LoVo (cell line): ENCODE measurements around the gene CLEC19A.
"Not testable (repeated sequence)": the region's sequence is repeated elsewhere in the genome, so short reads cannot be mapped to it uniquely, and the experiment has no call there.

Experiments used
- DNase-seq: peaks from one replicate; pipeline ENCODE4 v3.0.0-alpha.2; 2016; ENCODE audit warnings: low spot score

Gene CLEC19A

GRCh38 chr16:19286827-19287226, 1.3 kb downstream of the CLEC19A start:
- DNase-seq: no peak

GRCh38 chr16:19287241-19287640, 1.7 kb downstream of the CLEC19A start:
- no peak for DNase-seq

- no peak for DNase-seq
Measured at GRCh38 chr16:19288872-19289799, 3.6 kb downstream of the CLEC19A start.

DNA sequence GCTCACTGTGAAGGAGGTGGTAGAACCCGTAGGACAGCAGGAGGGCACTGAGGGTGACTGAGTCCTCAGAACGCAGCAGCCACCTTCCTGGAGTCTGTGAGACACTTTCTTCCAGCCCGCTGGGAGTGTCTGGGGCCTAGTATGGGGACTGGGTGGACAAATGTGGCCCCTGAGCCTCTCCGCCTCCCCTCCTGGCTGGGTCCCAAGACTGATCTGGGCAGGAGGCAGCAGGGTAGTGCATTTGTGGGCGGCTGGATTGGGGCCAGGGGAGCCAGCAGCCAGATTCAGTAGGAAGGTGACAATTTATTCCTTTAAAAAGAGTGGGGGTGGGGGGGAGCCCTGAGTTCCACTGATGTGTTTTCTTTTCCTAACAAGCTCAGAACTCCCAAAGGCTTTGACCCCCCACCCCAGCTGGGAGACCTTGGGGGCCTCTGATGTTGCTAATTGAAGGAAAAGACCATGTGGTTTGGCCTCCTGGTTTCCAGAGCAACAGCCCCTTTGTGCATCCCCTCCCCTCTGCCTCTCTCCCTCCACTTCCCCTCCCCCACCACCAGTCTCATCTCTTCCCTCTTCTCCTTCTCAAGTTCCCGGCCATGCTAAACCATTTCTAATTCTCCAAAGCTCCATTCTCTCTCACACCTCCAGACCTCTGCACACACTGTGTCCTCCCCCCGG, 4.4 kb downstream of the CLEC19A start:
- DNase-seq: no peak

DNA sequence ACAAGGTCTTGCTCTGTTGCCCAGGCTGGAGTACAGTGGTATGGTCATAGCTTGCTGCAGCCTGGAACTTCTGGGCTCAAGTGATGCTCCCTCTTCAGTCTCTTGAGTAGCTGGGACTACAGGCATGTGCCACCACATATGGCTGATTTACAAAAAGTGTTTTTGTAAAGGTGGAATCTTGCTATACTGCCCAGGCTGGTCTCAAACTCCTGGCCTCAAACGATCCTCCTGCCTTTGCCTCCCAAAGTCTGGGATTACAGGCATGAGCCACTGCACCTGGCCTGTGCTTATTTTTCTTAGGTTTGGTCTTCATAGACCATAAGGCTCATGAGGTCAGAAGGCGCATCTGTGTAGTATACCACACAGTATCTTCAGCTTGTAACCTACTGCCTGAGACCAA, 5.3 kb downstream of the CLEC19A start:
- DNase-seq: no peak

DNA sequence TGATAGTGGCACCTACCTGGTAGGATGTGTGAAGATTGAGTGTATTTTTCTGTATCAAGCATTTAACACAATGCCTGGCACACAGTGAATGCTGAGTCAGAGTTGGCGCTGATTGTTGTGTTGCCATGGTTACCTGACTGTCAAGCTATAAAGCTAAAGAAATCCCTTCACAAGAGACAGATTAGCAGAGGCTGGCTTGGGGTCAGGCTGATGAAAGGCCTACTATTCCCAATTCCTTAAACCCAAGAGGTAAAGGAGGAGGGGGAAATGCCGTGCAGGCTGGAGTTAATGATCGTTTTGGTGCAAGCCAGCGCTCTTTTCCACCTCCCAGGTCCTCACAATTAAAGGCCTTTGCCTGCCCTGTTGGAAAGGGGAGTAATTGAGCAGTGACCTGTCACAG, 5.9 kb downstream of the CLEC19A start:
- peak; percentile 7 for DNase-seq

DNA sequence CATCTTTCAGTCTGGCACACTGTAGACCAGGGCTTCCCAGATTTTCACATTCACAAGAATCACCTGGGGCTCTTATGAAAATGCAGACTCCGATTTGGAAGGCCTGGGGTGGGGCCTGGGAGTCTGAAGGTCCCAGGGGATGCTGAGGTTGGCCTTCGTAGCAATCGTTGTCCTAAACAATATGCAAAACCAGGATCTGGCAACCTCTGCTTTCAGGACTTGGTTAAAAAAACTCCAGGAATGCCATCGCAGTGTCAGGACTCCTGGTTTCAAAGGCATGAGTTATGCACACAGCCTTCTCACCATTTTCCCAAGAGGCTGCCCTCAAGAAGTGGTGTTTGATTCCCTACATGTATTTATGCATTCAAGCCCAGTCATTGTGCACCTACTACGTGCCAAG, 6.7 kb downstream of the CLEC19A start:
- DNase-seq: no peak

DNA sequence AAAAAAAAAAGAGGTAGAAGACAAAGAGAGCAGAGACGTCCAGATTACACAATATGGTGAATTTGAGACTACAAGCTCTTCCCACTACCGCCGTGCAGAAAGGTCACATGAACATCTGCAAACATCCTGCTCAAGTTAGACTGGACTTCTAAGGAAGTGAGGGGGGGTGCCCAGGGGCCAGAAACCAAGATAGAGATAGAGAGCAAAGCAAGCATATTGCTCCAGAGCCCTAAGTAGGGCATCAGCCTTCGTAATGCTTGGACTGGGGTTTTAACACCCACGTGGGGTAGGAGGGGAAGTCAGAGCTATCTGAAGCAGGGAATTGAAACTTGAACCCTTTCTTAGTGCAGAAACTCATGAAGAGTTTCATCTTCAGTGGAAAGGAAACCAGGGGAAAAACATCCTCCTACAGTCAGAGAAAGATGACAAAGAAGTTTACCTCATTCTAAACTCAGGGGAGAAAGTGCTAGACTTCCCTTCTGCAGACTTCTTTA, 8.7 kb downstream of the CLEC19A start:
- DNase-seq: no peak

GRCh38 chr16:19295393-19295792, 9.9 kb downstream of the CLEC19A start:
- no peak for DNase-seq

- no peak for DNase-seq
Measured at GRCh38 chr16:19297454-19297853, 11.9 kb downstream of the CLEC19A start.

DNA sequence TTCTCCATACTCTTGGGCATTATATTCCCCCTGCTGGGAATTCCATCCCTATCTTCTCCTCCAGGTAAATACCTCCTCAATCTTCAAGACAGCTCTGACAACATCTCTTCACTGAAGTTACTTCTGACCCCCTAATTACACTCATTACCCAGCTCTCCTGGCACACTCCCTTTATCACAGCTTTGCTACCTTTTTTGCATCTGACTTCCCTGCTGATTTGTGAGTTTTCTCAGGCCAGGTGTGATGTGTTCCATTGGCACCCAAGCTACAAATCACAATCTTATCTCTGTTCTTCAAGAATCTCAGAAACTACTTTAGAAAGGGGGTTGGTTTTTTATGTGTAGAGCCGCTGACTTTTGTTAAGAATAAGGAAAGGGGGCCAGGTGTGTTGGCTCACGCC, 14.0 kb downstream of the CLEC19A start:
- DNase-seq: no peak

DNA sequence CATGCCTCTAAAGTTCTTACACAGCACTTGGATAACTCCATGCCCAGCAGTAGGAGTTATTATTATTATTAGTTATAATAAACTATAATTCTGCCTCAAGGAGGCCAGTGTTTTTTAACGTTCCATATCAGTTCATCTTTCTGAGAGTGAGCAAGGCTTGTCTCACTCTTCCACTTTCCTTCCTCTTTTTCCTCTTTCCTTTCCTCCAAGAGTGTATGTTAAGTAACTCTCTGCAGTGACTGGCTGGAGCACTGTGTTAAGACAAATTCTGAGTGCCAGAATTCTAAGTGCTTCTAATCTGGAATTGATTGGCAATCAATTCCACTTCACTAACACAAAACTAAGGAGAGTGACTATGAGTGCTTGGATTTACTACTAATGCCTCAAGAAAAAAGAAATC, 16.4 kb downstream of the CLEC19A start:
- DNase-seq: no peak

DNA sequence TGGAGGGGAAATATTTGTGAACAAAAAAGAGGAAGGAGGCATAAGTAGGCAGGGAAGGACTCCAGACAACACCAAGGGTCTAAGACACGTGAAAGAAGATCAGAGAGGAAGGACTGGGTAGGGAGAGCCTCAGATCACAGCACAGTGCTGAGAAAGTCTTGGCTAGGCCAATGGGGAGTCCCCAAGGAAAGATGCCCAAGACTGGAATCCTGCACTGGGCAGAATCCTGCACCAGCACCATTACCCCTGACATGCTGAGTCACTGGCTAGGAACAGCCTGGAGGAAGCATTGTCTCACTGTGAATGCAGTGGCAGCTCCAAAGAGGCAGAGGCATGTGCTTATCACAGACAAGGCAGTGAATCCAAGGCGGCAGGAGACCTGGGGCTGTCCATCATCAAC, 19.2 kb downstream of the CLEC19A start:
- DNase-seq: no peak

GRCh38 chr16:19305443-19305842, 19.9 kb downstream of the CLEC19A start:
- DNase-seq: no peak

GRCh38 chr16:19307587-19308241, 22.2 kb downstream of the CLEC19A start:
- no peak for DNase-seq

- no peak for DNase-seq
Measured at GRCh38 chr16:19308392-19308791, 22.9 kb downstream of the CLEC19A start.

DNA sequence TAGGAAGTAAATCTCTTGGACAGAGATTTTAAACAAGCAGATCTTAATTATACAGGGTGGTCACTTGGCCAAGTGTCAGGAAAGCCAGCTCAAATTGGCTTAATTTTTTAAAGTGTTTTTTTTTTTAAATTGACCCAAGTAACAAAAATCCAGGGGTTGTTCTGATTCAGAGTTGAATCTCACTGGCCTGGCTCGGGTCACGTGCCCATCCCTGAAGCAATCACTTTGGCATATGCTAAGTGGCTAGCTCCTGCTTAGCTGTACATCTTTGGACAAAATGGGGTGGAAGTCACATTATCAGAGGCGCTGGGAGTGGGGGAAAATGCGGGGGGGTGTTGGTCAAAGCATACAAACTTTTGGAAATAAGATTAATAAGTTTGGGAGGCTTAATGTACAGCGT, 23.6 kb downstream of the CLEC19A start:
- DNase-seq: no peak

GRCh38 chr16:19314718-19315425, 29.3 kb downstream of the CLEC19A start:
- no peak for DNase-seq

DNA sequence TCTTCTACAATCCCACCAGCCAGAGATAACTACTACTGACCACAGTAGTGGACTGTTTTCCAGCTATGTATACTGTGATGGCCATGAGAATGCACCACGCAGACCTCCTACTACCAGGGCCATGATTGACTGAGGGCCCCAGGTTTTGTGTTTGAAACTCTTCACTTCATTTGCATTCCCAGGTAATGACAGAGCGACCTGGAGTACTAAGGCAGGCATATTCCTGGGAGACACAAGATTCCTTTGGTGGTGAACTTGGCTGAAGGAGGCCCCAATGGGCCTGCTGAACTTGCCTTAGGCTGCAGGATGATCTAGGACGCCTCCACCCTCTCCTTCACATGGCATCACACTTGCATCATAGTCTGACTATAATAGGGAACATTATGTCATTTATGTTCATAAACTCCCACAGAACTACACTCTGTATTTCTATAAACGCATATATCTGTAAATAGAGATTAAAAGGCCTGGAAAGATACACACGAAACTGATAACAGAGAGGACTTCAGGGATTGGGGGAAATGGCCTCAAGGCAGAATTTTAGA, 30.4 kb downstream of the CLEC19A start:
- no peak for DNase-seq

- no peak for DNase-seq
Measured at GRCh38 chr16:19316846-19317245, 31.3 kb downstream of the CLEC19A start.

GRCh38 chr16:19321186-19321585, 35.7 kb downstream of the CLEC19A start:
- DNase-seq: not testable (repeated sequence)

DNA sequence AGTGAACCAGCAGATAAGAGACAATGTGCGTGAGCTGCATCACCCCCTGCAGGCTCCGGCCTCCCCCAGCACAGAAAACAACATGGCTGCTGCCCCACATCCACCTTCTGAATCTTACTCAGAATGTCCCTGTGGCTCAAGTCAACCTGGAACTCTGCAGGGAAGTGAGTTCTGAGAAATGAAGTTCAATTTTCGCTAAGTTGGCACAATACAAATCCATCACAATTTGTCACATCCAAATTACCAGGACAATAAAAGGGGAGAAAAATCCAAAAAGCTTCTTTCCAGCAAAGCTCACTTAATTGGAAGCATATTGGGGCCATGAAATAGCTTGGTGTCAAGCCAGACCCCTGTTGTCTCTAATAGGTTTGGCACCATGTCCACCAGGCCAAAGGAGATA, 38.1 kb downstream of the CLEC19A start:
- DNase-seq: no peak
